ENCODE results near the gene ZNF835.

DNA sequence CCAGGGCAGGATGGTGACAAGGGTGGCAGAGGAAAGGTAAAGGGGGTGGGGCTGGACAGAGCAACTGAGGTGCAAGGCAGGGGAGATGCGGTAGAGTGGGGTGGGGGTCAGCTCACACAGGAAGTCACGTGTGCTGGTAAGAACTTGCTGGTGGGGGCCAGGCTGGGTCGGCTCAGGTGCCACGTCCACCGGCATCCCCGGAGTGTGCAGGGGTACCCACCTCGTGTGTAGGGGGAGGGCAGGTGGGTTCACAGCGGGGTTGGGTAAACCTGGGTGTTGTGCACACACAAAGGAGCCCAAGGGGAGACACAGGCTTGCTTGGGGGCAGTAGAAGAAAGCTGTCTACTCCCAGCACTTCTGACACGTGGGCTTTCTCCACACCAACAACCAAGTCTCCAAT is 2.9 kb downstream of the ZNF835 start:
- TF ChIP-seq, protein P1, sequence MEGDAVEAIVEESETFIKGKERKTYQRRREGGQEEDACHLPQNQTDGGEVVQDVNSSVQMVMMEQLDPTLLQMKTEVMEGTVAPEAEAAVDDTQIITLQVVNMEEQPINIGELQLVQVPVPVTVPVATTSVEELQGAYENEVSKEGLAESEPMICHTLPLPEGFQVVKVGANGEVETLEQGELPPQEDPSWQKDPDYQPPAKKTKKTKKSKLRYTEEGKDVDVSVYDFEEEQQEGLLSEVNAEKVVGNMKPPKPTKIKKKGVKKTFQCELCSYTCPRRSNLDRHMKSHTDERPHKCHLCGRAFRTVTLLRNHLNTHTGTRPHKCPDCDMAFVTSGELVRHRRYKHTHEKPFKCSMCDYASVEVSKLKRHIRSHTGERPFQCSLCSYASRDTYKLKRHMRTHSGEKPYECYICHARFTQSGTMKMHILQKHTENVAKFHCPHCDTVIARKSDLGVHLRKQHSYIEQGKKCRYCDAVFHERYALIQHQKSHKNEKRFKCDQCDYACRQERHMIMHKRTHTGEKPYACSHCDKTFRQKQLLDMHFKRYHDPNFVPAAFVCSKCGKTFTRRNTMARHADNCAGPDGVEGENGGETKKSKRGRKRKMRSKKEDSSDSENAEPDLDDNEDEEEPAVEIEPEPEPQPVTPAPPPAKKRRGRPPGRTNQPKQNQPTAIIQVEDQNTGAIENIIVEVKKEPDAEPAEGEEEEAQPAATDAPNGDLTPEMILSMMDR (IDR thresholded peaks at IDR 0.05), result no peak
- TF ChIP-seq POLR2A (IDR thresholded peaks at IDR 0.05), result no peak
